OCI-LY1 (cell line): ENCODE data around the gene TRUB2.

Experiments
- H2AFZ ChIP-seq: fragments of 200-600 bp; sonication (generic), shearing (Covaris generic); 2 replicates; pipeline ENCODE4 v1.6.0; 2014; ENCODE audit warnings: antibody characterized with exemption, mild to moderate bottlenecking, low read length
- H3F3A ChIP-seq: fragments of 200-600 bp; sonication (generic), shearing (Covaris generic); 2 replicates; pipeline ENCODE4 v1.6.0; 2014; ENCODE audit warnings: mild to moderate bottlenecking, antibody characterized with exemption, low read length, moderate library complexity; ENCODE audit not compliant: insufficient read depth
- H3K27ac ChIP-seq: fragments of 200-600 bp; sonication (generic); 2 replicates; pipeline ENCODE4 v1.5.1; 2014; ENCODE audit warnings: low read length, mixed run types, mild to moderate bottlenecking, low read depth; ENCODE audit not compliant: poor library complexity, severe bottlenecking
- H3K27me3 ChIP-seq: fragments of 200-600 bp; sonication (generic); 2 replicates; pipeline ENCODE4 v1.6.0; 2014; ENCODE audit warnings: antibody characterized with exemption, mild to moderate bottlenecking, low read length, moderate library complexity; ENCODE audit not compliant: insufficient read depth
- H3K36me3 ChIP-seq: fragments of 200-600 bp; sonication (generic); 2 replicates; pipeline ENCODE4 v1.6.1; 2014; ENCODE audit warnings: mild to moderate bottlenecking, antibody characterized with exemption, low read length, moderate library complexity, mixed read lengths; ENCODE audit not compliant: insufficient read depth
- H3K4me1 ChIP-seq: fragments of 200-600 bp; sonication (generic); 2 replicates; pipeline ENCODE4 v1.5.1; 2014; ENCODE audit warnings: mild to moderate bottlenecking, low read length, moderate library complexity; ENCODE audit not compliant: insufficient read depth, severe bottlenecking
- H3K4me2 ChIP-seq: fragments of 200-600 bp; sonication (generic), shearing (Covaris generic); 2 replicates; pipeline ENCODE4 v1.6.1; 2014; ENCODE audit warnings: low read length
- H3K4me3 ChIP-seq: fragments of 200-600 bp; sonication (generic); 2 replicates; pipeline ENCODE4 v1.5.1; 2014; ENCODE audit warnings: low read length, low read depth, mild to moderate bottlenecking, mixed read lengths; ENCODE audit not compliant: poor library complexity, severe bottlenecking
- H3K79me2 ChIP-seq: fragments of 200-600 bp; shearing (Covaris generic); 2 replicates; pipeline ENCODE4 v1.6.1; 2016; ENCODE audit warnings: mixed run types, low read length, mixed read lengths; ENCODE audit not compliant: insufficient read depth
- H3K9ac ChIP-seq: fragments of 200-600 bp; sonication (generic), shearing (Covaris generic); 2 replicates; pipeline ENCODE4 v1.6.1; 2014; ENCODE audit warnings: mild to moderate bottlenecking, low read length, mixed read lengths
- H3K9me2 ChIP-seq: fragments of 200-600 bp; sonication (generic), shearing (Covaris generic); 2 replicates; pipeline ENCODE4 v1.6.1; 2014; ENCODE audit warnings: low read depth, mild to moderate bottlenecking, low read length, mixed read lengths
- H3K9me3 ChIP-seq: fragments of 200-600 bp; shearing (Covaris generic); 2 replicates; pipeline ENCODE4 v1.6.1; 2014; ENCODE audit warnings: low read length, mixed read lengths
- H4K20me1 ChIP-seq: fragments of 200-600 bp; sonication (generic), shearing (Covaris generic); 2 replicates; pipeline ENCODE4 v1.6.0; 2016; ENCODE audit warnings: mild to moderate bottlenecking, low read length; ENCODE audit not compliant: insufficient read depth
- CTCF ChIP-seq: fragments of 200-600 bp; sonication (generic), shearing (Covaris generic); IDR thresholded peaks from 2 replicates; pipeline ENCODE4 v1.5.1; 2017; ENCODE audit warnings: mild to moderate bottlenecking, antibody characterized with exemption, low read length, moderate library complexity, mixed read lengths
- EZH2 ChIP-seq: fragments of 200-600 bp; sonication (generic), shearing (Covaris generic); IDR thresholded peaks from 2 replicates; pipeline ENCODE4 v1.8.0; 2017; ENCODE audit warnings: borderline replicate concordance, mixed run types, mild to moderate bottlenecking, antibody characterized with exemption, low read length, moderate library complexity, mixed read lengths

The TRUB2 gene

GRCh38 chr9:128257086-128257825, 65.0 kb downstream of the TRUB2 start:
- no peak overlapping the region for H3K9ac ChIP-seq
- no peaks in the 10 kb centered on the region for H3K9me3 ChIP-seq
- no peaks in the 10 kb centered on the region for H4K20me1 ChIP-seq
- peaks cover 23% of the 10 kb centered on the region; the same call in 1 of the 2 replicates for H3K36me3 ChIP-seq
- no peak overlapping the region for H2AFZ ChIP-seq
- no peak overlapping the region for H3K4me3 ChIP-seq
- H3F3A ChIP-seq: no peaks in the 10 kb centered on the region
- no peak overlapping the region for H3K27ac ChIP-seq
- H3K79me2 ChIP-seq: no peaks in the 10 kb centered on the region
- peaks cover 5% of the 10 kb centered on the region; the same call in 1 of the 2 replicates for H3K27me3 ChIP-seq
- no peak for TF ChIP-seq CTCF
- no peak for TF ChIP-seq EZH2
- H3K9me2 ChIP-seq: no peaks in the 10 kb centered on the region
- peaks cover 9% of the 10 kb centered on the region for H3K4me1 ChIP-seq
- no peak overlapping the region for H3K4me2 ChIP-seq
